ENCODE measurements around the gene ABLIM1. TPM values are rescaled to one million over a fixed set of nuclear protein-coding genes. Genes with fewer than 3 reads are reported as not detected.

ABLIM1 gene
- total and polyA plus RNA-seq, 10 of the 15 experiments (the other 5 are each of a cell fraction or from before 2014, with no cell fraction given), result 14.2 to 50.5 (median 28.1) TPM

GRCh38 chr10:114513381-114513792, 144.7 kb downstream of the ABLIM1 start (continued):
- TF ChIP-seq MXI1 (IDR thresholded peaks at IDR 0.05; ENCODE audit: low read depth, low read length) (no peak), USF1 (IDR thresholded peaks at IDR 0.05; ENCODE audit: borderline replicate concordance, extremely low read length, insufficient read depth, low read depth, low read length) (no peak), NBN (IDR thresholded peaks at IDR 0.05) (no peak)

DNA sequence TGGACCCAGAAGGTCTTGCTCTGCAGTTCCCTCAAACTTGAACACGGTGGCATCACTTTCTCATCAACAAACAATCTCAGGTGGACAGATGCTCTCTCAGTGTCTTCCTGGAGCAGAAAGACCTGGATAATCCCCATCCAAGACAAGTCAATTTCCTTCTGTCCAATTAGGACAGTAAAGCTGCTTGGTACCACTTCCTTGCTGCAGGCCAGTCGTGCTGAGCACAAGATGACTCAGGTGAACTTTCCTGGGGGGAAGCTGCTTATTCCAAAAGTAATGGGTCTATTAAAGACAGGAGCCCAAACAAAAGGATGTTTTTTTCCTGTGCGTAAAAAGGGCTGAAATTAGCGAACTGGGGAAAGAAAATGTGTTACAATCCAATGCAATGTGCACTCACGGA, 146.2 kb downstream of the ABLIM1 start:
- no peak for ATAC-seq
- POLR2A ChIA-PET, result no interaction called here
- Histone ChIP-seq H3K27me3 (replicated peaks in 1 of 2; ENCODE audit: control insufficient read depth in 2 of 2, insufficient read depth in 2 of 2, low read length in 1 of 2) (no peaks in the 10 kb centered on the region; a peak in 2 of 4 replicates), H3K36me3 (ENCODE audit: control insufficient read depth in 2 of 2, insufficient read depth in 2 of 2, low read length in 1 of 2) (no peaks in the 10 kb centered on the region), H3K27ac (ENCODE audit: control insufficient read depth, insufficient read depth) (no peak overlapping the region), H3K9me3 (replicated peaks; ENCODE audit: control insufficient read depth, insufficient read depth, low read length) (no peaks in the 10 kb centered on the region), H3K9ac (ENCODE audit: control insufficient read depth, insufficient read depth, low read length) (no peak overlapping the region), H2AFZ (ENCODE audit: control insufficient read depth, low read depth, low read length) (no peak overlapping the region), H3K4me3 (no peak overlapping the region), H3K4me2 (ENCODE audit: control insufficient read depth, insufficient read depth) (no peak overlapping the region), H3K4me1 (ENCODE audit: control insufficient read depth, insufficient read depth, low read length) (no peaks in the 10 kb centered on the region), H4K20me1 (ENCODE audit: control insufficient read depth, insufficient read depth) (no peaks in the 10 kb centered on the region), H3K79me2 (ENCODE audit: control insufficient read depth, insufficient read depth, low read length) (no peaks in the 10 kb centered on the region; the same call in 1 of the 2 replicates)
- no peak for FAIRE-seq
- BruUV-seq (replicated peaks), result no TSS peak
- in situ Hi-C loops (cut with MboI), result no loop called here
- intact Hi-C loops (cut with micrococcal nuclease; ENCODE audit: unreplicated experiment), result no loop called here
- no peak for DNase-seq (ENCODE audit: low read depth, low spot score)
- 82% methylated on average over 5 of the region's 5 CpGs for WGBS (ENCODE audit: insufficient coverage, insufficient replicate concordance, low lambda C conversion rate, missing lambda C conversion rate)
- CTCF ChIA-PET, result no interaction called here
- no peak for TF ChIP-seq BCL11A (IDR thresholded peaks at IDR 0.05; ENCODE audit: low read depth, low read length)
- TF ChIP-seq USF1 (IDR thresholded peaks at IDR 0.05; ENCODE audit: borderline replicate concordance, extremely low read length, insufficient read depth, low read depth, low read length), result no peak
- TF ChIP-seq, protein P1, sequence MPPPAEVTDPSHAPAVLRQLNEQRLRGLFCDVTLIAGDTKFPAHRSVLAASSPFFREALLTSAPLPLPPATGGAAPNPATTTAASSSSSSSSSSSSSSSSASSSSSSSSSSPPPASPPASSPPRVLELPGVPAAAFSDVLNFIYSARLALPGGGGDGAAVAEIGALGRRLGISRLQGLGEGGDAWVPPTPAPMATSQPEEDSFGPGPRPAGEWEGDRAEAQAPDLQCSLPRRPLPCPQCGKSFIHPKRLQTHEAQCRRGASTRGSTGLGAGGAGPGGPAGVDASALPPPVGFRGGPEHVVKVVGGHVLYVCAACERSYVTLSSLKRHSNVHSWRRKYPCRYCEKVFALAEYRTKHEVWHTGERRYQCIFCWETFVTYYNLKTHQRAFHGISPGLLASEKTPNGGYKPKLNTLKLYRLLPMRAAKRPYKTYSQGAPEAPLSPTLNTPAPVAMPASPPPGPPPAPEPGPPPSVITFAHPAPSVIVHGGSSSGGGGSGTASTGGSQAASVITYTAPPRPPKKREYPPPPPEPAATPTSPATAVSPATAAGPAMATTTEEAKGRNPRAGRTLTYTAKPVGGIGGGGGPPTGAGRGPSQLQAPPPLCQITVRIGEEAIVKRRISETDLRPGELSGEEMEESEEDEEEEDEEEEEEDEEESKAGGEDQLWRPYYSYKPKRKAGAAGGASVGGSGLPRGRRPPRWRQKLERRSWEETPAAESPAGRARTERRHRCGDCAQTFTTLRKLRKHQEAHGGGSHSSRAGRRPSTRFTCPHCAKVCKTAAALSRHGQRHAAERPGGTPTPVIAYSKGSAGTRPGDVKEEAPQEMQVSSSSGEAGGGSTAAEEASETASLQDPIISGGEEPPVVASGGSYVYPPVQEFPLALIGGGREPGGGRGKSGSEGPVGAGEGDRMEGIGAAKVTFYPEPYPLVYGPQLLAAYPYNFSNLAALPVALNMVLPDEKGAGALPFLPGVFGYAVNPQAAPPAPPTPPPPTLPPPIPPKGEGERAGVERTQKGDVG (CRISPR knock-in tag; IDR thresholded peaks at IDR 0.05), result no peak
- TF ChIP-seq STAT1 (conservative IDR thresholded peaks at IDR 0.05), result no peak
- TF ChIP-seq RELB (IDR thresholded peaks at IDR 0.05; ENCODE audit: low read depth), result no peak
- no peak for TF ChIP-seq CBX5 (IDR thresholded peaks at IDR 0.05; ENCODE audit: low read depth)
- no peak for TF ChIP-seq ZNF384 (IDR thresholded peaks at IDR 0.05; ENCODE audit: borderline replicate concordance, low read depth, low read length)
- TF ChIP-seq CHD2 (IDR thresholded peaks at IDR 0.05; ENCODE audit: borderline replicate concordance, low read depth, low read length), result no peak
- TF ChIP-seq MYB (IDR thresholded peaks at IDR 0.05; ENCODE audit: borderline replicate concordance, low read depth, low read length), result no peak
- no peak for TF ChIP-seq ZNF622 (IDR thresholded peaks at IDR 0.05)
- RAD21 ChIA-PET (ENCODE audit: unreplicated experiment), result no interaction called here
- SMC1A ChIA-PET (ENCODE audit: uncharacterized antibody, unreplicated experiment), result no interaction called here
